Lower leg skin (tissue), 3 donors: ENCODE measurements around the gene DSTN.

Experiments used
- POLR2A ChIP-seq, 2 donors: fragments of 450-650 bp; IDR thresholded peaks; one replicate each; pipeline ENCODE4 v1.6.1; 2016 to 2017; ENCODE audit warnings: antibody characterized with exemption in 2 of 2, mild to moderate bottlenecking in 1 of 2, moderate library complexity in 1 of 2
- TF ChIP-seq, protein P1 (sequence below), 3 donors: fragments of 450-650 bp; IDR thresholded peaks; one replicate each; pipeline ENCODE4 v1.5.1; 2016; ENCODE audit warnings: antibody characterized with exemption in 3 of 3, mild to moderate bottlenecking in 3 of 3, moderate library complexity in 2 of 3

DNA sequence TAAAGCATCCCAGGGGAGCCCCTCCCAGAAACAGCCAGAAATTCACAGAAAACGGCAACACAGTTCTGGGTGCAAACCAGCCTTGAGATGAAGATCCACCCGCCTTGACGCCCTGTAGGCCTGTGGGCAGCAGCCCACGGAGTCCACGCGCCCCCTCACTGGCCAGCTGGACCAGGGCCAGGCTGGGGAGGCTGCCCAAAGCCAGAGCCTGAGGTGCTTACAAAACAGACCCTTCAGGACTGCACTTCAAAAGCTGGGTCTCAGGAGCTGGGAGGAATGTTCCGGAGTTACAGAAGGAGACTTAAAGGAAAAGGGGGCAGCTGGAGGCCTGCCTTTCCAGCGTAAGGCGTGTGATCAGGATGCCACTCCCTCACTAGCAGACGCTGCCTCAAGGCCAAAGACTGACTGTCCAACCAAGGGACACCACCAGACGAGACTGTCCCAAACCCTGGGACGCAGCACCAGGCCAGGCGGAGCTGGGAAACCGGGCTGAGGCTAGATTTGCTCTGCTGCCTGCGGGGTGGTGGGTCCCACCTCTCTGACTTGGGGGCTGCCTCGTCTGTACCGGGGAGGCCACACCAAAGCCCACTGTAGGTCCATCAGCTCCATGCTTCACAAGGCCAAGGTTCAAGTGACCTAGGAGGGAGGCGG is 64.1 kb downstream of the DSTN start:
- TF ChIP-seq, protein P1, sequence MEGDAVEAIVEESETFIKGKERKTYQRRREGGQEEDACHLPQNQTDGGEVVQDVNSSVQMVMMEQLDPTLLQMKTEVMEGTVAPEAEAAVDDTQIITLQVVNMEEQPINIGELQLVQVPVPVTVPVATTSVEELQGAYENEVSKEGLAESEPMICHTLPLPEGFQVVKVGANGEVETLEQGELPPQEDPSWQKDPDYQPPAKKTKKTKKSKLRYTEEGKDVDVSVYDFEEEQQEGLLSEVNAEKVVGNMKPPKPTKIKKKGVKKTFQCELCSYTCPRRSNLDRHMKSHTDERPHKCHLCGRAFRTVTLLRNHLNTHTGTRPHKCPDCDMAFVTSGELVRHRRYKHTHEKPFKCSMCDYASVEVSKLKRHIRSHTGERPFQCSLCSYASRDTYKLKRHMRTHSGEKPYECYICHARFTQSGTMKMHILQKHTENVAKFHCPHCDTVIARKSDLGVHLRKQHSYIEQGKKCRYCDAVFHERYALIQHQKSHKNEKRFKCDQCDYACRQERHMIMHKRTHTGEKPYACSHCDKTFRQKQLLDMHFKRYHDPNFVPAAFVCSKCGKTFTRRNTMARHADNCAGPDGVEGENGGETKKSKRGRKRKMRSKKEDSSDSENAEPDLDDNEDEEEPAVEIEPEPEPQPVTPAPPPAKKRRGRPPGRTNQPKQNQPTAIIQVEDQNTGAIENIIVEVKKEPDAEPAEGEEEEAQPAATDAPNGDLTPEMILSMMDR (IDR thresholded peaks at IDR 0.05) = no peak
- no peak for TF ChIP-seq POLR2A (IDR thresholded peaks at IDR 0.05)
